GM21528 (cell line): ENCODE results near the gene DPYD.

Source experiments
- ATAC-seq: cut with Tn5 transposase; IDR thresholded peaks from one replicate; pipeline ENCODE4 v1.9.1; 2021; ENCODE audit warnings: mild to moderate bottlenecking, moderate library complexity; ENCODE audit not compliant: unreplicated experiment, low FRiP score

DPYD gene

GRCh38 chr1:97907886-97908285 lies 12.9 kb downstream of the DPYD start:
- ATAC-seq = no peak

GRCh38 chr1:97906567-97907241 lies 14.1 kb downstream of the DPYD start:
- ATAC-seq = no peak

GRCh38 chr1:97905141-97905940 lies 15.5 kb downstream of the DPYD start:
- ATAC-seq = no peak

GRCh38 chr1:97904534-97904933 lies 16.3 kb downstream of the DPYD start:
- ATAC-seq = no peak

- ATAC-seq = no peak
These were observed 17.2 kb downstream of the DPYD start for GRCh38 chr1:97903626-97904025.

GRCh38 chr1:97902067-97902466 lies 18.8 kb downstream of the DPYD start:
- no peak for ATAC-seq

- no peak for ATAC-seq
These were observed 19.7 kb downstream of the DPYD start for GRCh38 chr1:97901017-97901658.

- no peak for ATAC-seq
These were observed 21.9 kb downstream of the DPYD start for GRCh38 chr1:97898948-97899347.

GRCh38 chr1:97895278-97895677 lies 25.6 kb downstream of the DPYD start:
- ATAC-seq = no peak

GRCh38 chr1:97893844-97894243 lies 27.0 kb downstream of the DPYD start:
- no peak for ATAC-seq

GRCh38 chr1:97886199-97886598 lies 34.6 kb downstream of the DPYD start:
- no peak for ATAC-seq

GRCh38 chr1:97883823-97884222 lies 37.0 kb downstream of the DPYD start:
- ATAC-seq = no peak

GRCh38 chr1:97877307-97877706 lies 43.5 kb downstream of the DPYD start:
- no peak for ATAC-seq

GRCh38 chr1:97875996-97876395 lies 44.8 kb downstream of the DPYD start:
- no peak for ATAC-seq

GRCh38 chr1:97870589-97870988 lies 50.2 kb downstream of the DPYD start:
- no peak for ATAC-seq

- ATAC-seq = no peak
These were observed 51.4 kb downstream of the DPYD start for GRCh38 chr1:97869441-97869840.

- ATAC-seq = no peak
These were observed 53.7 kb downstream of the DPYD start for GRCh38 chr1:97867127-97867526.

GRCh38 chr1:97864615-97865014 lies 56.2 kb downstream of the DPYD start:
- no peak for ATAC-seq

- ATAC-seq = no peak
These were observed 67.6 kb downstream of the DPYD start for GRCh38 chr1:97853221-97853620.

- no peak for ATAC-seq
These were observed 71.2 kb downstream of the DPYD start for GRCh38 chr1:97849345-97850340.
